HEK293 (cell line): ENCODE measurements around the gene ITGB5.

Experiments
- CTCF ChIA-PET: fragments of 350-600 bp; formaldehyde crosslinking; extraction: SDS; loops from one replicate; lab custom pipeline; 2021; ENCODE audit warnings: antibody characterized with exemption; lab: Yijun Ruan, JAX
- POLR2A ChIA-PET: fragments of 300-600 bp; formaldehyde crosslinking; extraction: SDS; loops from one replicate; lab custom pipeline; 2020; ENCODE audit warnings: antibody characterized with exemption, inconsistent platforms; lab: Yijun Ruan, JAX
- H3K27ac ChIP-seq: fragments of 200-500 bp; sonication (Bioruptor generic); 2 replicates; pipeline ENCODE4 v1.5.1; 2014; ENCODE audit warnings: low read depth, low read length, control low read depth, inconsistent platforms; ENCODE audit errors: extremely low read depth
- H3K36me3 ChIP-seq, 2 experiments: fragments of 200-500 bp in 1 of 2; sonication (Bioruptor generic) in 1 of 2; 1 replicate in 1 of 2; 2 replicates in 1 of 2; pipeline ENCODE4 v1.5.1; 2014 to 2017; ENCODE audit warnings: inconsistent platforms in 2 of 2, low read length in 2 of 2; ENCODE audit not compliant: control insufficient read depth in 2 of 2, insufficient read depth in 1 of 2
- H3K4me1 ChIP-seq: fragments of 200-500 bp; sonication (Bioruptor generic); 2 replicates; pipeline ENCODE4 v1.5.1; 2014; ENCODE audit warnings: mild to moderate bottlenecking, low read length, inconsistent platforms; ENCODE audit not compliant: control insufficient read depth, insufficient read depth
- H3K4me3 ChIP-seq: 2 replicates; pipeline ENCODE4 v1.5.1; 2011; ENCODE audit warnings: low read depth, mild to moderate bottlenecking, control low read depth, low read length, moderate library complexity
- H3K9me3 ChIP-seq: fragments of 200-500 bp; sonication (Bioruptor generic); 2 replicates; pipeline ENCODE4 v1.5.1; 2014; ENCODE audit warnings: low read depth, low read length, inconsistent platforms; ENCODE audit not compliant: control insufficient read depth, insufficient read depth
- GFI1B ChIP-seq: fragments of 450-650 bp; formaldehyde crosslinking; IDR thresholded peaks from 2 replicates; pipeline ENCODE4 v1.5.1; 2016; ENCODE audit warnings: missing biosample characterization, missing genetic modification characterization
- HOXC10 ChIP-seq: sonication (generic); formaldehyde crosslinking; IDR thresholded peaks from 2 replicates; pipeline ENCODE4 v1.8.1; 2023; ENCODE audit warnings: mild to moderate bottlenecking, missing genetic modification reagents
- HOXD13 ChIP-seq: sonication (generic); formaldehyde crosslinking; IDR thresholded peaks from 2 replicates; pipeline ENCODE4 v1.8.0; 2022; ENCODE audit warnings: missing genetic modification reagents, borderline replicate concordance
- MYNN ChIP-seq: fragments of 450-650 bp; formaldehyde crosslinking; IDR thresholded peaks from 2 replicates; pipeline ENCODE4 v1.5.1; 2016; ENCODE audit warnings: missing biosample characterization, missing genetic modification characterization, borderline replicate concordance
- PRDM1 ChIP-seq: fragments of 450-650 bp; formaldehyde crosslinking; IDR thresholded peaks from 2 replicates; pipeline ENCODE4; 2016; ENCODE audit warnings: missing biosample characterization, missing genetic modification characterization
- SCRT2 ChIP-seq: fragments of 450-650 bp; formaldehyde crosslinking; IDR thresholded peaks from 2 replicates; pipeline ENCODE4 v1.5.1; 2016; ENCODE audit warnings: missing biosample characterization, missing genetic modification characterization
- ZBTB20 ChIP-seq: fragments of 450-650 bp; formaldehyde crosslinking; IDR thresholded peaks from 2 replicates; pipeline ENCODE4 v1.5.1; 2016; ENCODE audit warnings: missing biosample characterization, missing genetic modification characterization
- ZBTB8A ChIP-seq: fragments of 450-650 bp; formaldehyde crosslinking; IDR thresholded peaks from 2 replicates; pipeline ENCODE4 v1.5.1; 2016; ENCODE audit warnings: missing biosample characterization, missing genetic modification characterization
- ZFP3 ChIP-seq: fragments of 450-650 bp; formaldehyde crosslinking; IDR thresholded peaks from 2 replicates; pipeline ENCODE4 v1.5.1; 2016; ENCODE audit warnings: low read depth, missing biosample characterization, missing genetic modification characterization
- ZNF155 ChIP-seq: fragments of 450-650 bp; formaldehyde crosslinking; IDR thresholded peaks from 2 replicates; pipeline ENCODE4 v1.5.1; 2016; ENCODE audit warnings: missing biosample characterization, missing genetic modification characterization
- ZNF157 ChIP-seq: fragments of 450-650 bp; formaldehyde crosslinking; IDR thresholded peaks from 2 replicates; pipeline ENCODE4 v1.5.1; 2016; ENCODE audit warnings: missing biosample characterization, missing genetic modification characterization
- ZNF221 ChIP-seq: fragments of 450-650 bp; formaldehyde crosslinking; IDR thresholded peaks from 2 replicates; pipeline ENCODE4 v1.5.1; 2017; ENCODE audit warnings: missing biosample characterization, missing genetic modification characterization, borderline replicate concordance
- ZNF23 ChIP-seq: fragments of 450-650 bp; formaldehyde crosslinking; IDR thresholded peaks from 2 replicates; pipeline ENCODE4 v1.5.1; 2016; ENCODE audit warnings: missing biosample characterization, missing genetic modification characterization, borderline replicate concordance
- ZNF311 ChIP-seq: fragments of 450-650 bp; formaldehyde crosslinking; IDR thresholded peaks from 2 replicates; pipeline ENCODE4 v1.5.1; 2017; ENCODE audit warnings: missing biosample characterization, missing genetic modification characterization, borderline replicate concordance
- ZNF426 ChIP-seq: fragments of 450-650 bp; formaldehyde crosslinking; IDR thresholded peaks from 2 replicates; pipeline ENCODE4 v1.5.1; 2017; ENCODE audit warnings: missing biosample characterization, missing genetic modification characterization, mild to moderate bottlenecking, inconsistent platforms, moderate library complexity
- ZNF596 ChIP-seq: fragments of 450-650 bp; IDR thresholded peaks from 2 replicates; pipeline ENCODE4 v1.5.0; 2018; ENCODE audit warnings: missing biosample characterization, mild to moderate bottlenecking, missing genetic modification characterization, moderate library complexity
- ZNF777 ChIP-seq: fragments of 450-650 bp; formaldehyde crosslinking; IDR thresholded peaks from 2 replicates; pipeline ENCODE4 v1.5.1; 2017; ENCODE audit warnings: missing biosample characterization, missing genetic modification characterization, borderline replicate concordance
- ZNF785 ChIP-seq: fragments of 450-650 bp; formaldehyde crosslinking; IDR thresholded peaks from 2 replicates; pipeline ENCODE4 v1.5.1; 2016; ENCODE audit warnings: missing biosample characterization, missing genetic modification characterization
- TF ChIP-seq, protein P1 (sequence below): fragments of 450-650 bp; formaldehyde crosslinking; IDR thresholded peaks from 2 replicates; pipeline ENCODE4 v1.5.1; 2017; ENCODE audit warnings: missing biosample characterization, missing genetic modification characterization
- TF ChIP-seq, protein P2 (sequence below): fragments of 450-650 bp; formaldehyde crosslinking; IDR thresholded peaks from 2 replicates; pipeline ENCODE4 v1.5.1; 2016; ENCODE audit warnings: missing biosample characterization, missing genetic modification characterization
- TF ChIP-seq, protein P3 (sequence below): fragments of 450-650 bp; formaldehyde crosslinking; IDR thresholded peaks from 2 replicates; pipeline ENCODE4 v1.5.1; 2016; ENCODE audit warnings: missing biosample characterization, missing genetic modification characterization
- TF ChIP-seq, protein P4 (sequence below): fragments of 450-650 bp; formaldehyde crosslinking; optimal IDR thresholded peaks from 2 replicates; pipeline ENCODE3; 2016; ENCODE audit warnings: missing biosample characterization, mild to moderate bottlenecking, missing genetic modification characterization

The ITGB5 gene

DNA sequence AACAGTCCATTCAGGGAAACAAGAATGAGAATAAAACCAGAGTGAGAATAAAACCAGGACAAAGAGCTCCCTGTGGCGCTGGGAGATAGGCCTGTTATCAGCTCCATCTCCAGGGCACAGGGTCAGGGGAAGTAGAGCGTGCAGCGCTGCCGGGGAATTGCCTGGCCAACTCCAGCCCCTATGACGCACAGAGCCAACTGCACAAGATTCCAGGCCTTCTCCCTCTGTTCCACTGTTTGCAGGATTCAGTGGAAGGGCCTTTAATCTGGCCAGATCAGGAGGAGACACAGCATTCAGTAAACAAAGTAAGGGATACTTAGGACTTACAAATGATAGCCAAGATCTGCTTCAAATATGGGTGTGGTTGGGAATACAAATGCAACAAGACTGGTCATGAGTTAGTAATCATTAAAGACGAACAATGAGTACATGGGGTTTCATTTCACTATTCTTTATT is 49.4 kb downstream of the ITGB5 start:
- CTCF ChIA-PET = no interaction called here
- no peak for TF ChIP-seq ZNF311 (tag by site-specific recombination)
- H3K4me1 ChIP-seq = peaks cover 3% of the 10 kb centered on the region; the same call in 1 of the 2 replicates
- H3K9me3 ChIP-seq = no peaks in the 10 kb centered on the region
- no peak overlapping the region for H3K4me3 ChIP-seq
- peaks cover 0 to 18% of the 10 kb centered on the region in 2 experiments; a peak in 1 of 3 replicates for H3K36me3 ChIP-seq
- H3K27ac ChIP-seq = no peak overlapping the region
- POLR2A ChIA-PET = no interaction called here

DNA sequence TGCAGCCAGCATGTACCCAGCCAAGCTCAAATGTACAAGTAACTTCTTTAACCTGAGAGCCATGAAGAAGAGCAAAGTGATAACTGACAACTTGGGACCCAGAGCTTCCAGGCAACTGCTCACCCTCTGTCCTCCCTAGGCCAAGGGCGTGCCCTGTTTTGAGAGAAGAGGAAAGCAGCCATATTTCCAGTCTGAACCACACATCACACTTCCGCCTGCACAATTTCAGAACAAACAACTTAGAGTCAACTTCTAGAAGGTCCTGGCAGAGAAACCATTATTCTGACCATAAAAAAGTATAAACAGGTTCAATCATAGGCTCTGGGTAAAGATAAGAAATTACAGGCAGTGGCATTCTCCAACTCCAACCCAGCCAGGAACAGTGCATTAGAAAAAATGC is 50.1 kb downstream of the ITGB5 start:
- no peaks in the 10 kb centered on the region for H3K9me3 ChIP-seq
- ChIA-PET CTCF (interaction anchor here (2.0 kb wide), 1 partner anchor 11 kb away, joined by 8 read pairs; no protein-coding TSS in a partner anchor), POLR2A (no interaction called here)
- TF ChIP-seq ZNF155 (tag by site-specific recombination) = no peak
- TF ChIP-seq, protein P1, sequence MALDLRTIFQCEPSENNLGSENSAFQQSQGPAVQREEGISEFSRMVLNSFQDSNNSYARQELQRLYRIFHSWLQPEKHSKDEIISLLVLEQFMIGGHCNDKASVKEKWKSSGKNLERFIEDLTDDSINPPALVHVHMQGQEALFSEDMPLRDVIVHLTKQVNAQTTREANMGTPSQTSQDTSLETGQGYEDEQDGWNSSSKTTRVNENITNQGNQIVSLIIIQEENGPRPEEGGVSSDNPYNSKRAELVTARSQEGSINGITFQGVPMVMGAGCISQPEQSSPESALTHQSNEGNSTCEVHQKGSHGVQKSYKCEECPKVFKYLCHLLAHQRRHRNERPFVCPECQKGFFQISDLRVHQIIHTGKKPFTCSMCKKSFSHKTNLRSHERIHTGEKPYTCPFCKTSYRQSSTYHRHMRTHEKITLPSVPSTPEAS = no peak
- no peak for TF ChIP-seq MYNN (tag by site-specific recombination)
- TF ChIP-seq HOXD13 (CRISPR knock-in tag) = no peak
- no peak for TF ChIP-seq ZBTB8A (tag by site-specific recombination)
- no peak for TF ChIP-seq GFI1B
- no peak for TF ChIP-seq ZNF221 (tag by site-specific recombination)
- TF ChIP-seq HOXC10 = no peak
- no peak for TF ChIP-seq ZNF785 (tag by site-specific recombination)
- TF ChIP-seq, protein P2, sequence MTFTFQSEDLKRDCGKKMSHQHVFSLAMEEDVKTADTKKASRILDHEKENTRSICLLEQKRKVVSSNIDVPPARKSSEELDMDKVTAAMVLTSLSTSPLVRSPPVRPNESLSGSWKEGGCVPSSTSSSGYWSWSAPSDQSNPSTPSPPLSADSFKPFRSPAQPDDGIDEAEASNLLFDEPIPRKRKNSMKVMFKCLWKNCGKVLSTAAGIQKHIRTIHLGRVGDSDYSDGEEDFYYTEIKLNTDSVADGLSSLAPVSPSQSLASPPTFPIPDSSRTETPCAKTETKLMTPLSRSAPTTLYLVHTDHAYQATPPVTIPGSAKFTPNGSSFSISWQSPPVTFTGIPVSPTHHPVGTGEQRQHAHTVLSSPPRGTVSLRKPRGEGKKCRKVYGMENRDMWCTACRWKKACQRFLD (tag by site-specific recombination) = no peak
- TF ChIP-seq ZNF157 (tag by site-specific recombination) = no peak
- H3K4me1 ChIP-seq = peaks cover 3% of the 10 kb centered on the region; the same call in 1 of the 2 replicates
- H3K4me3 ChIP-seq = no peak overlapping the region
- H3K27ac ChIP-seq = no peak overlapping the region
- peaks cover 0 to 24% of the 10 kb centered on the region in 2 experiments; a peak in 1 of 3 replicates for H3K36me3 ChIP-seq

DNA sequence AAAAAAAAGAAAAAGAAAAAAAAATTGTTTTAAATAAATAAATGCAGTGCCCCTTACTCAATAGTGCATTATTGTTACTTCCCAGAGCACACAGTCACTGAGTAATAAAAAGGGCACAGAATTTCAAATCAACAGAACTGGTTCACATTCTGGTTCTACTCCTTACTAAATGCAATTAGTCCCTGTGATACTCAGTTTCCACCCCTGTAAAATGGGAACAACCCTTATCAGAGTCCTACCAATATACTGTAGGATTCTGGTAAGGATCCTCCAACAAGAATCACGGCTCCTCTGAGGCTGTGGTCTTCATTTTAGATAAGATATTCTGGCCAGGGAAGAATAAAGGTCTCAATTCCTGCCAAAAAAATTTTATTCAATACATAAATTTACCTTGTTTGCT is 50.7 kb downstream of the ITGB5 start:
- Histone ChIP-seq H3K36me3 (peaks cover 0 to 21% of the 10 kb centered on the region in 2 experiments; a peak in 1 of 3 replicates), H3K4me3 (no peak overlapping the region), H3K4me1 (peaks cover 3% of the 10 kb centered on the region; the same call in 1 of the 2 replicates), H3K9me3 (no peaks in the 10 kb centered on the region), H3K27ac (no peak overlapping the region)
- ChIA-PET CTCF (interaction anchor here (2.0 kb wide), 1 partner anchor 10 kb away, joined by 8 read pairs; no protein-coding TSS in a partner anchor), POLR2A (no interaction called here)
- TF ChIP-seq ZNF426 (tag by site-specific recombination) = no peak
- no peak for TF ChIP-seq ZNF23 (tag by site-specific recombination)

DNA sequence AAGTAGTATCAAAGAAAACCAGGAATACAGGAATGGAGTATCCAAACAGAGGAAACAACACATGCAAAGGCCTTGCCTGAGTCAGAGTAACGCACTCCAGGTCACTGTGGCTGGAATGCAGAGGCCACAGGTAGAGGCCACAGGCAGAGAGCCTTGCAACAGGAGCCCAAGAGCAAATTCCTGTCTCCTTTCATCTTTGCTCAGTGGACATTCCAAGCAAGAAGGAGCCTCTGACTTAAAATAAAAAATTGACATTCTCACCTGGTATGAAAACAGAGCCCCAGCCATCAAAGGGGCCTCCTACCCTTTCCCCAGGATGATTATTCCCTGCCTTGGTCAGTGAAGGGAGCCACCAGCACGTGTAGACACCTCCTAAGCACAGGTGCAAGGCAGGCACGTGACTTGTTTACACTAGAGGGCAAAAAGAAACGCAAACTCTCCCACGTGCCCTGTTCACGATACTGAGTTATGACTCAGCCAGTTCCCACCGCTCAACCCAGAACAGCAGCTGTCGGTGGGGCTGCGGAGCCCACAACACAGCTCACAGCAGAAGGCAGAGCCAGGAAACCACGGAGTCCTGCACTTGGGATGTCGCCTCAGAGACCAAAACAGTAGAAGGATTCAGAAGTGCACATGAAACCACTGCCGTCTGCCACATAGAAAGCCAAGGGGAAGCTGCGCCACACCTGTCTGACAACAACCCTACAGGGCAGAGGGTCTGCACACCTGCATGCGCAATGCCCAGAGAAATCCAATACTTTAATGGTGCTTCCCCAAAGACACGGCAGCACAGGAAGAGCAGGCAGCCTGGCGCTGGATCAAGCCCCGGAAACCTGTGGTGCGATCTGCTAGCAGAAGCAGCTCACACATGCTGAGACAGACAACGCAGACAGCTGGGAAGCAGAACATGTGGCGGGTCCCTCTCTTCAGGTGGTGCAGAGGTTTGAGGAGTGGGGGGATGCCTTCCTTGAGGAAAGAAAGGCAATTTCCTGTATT is 52.1 kb downstream of the ITGB5 start:
- Histone ChIP-seq H3K4me3 (no peak overlapping the region), H3K4me1 (peaks cover 3% of the 10 kb centered on the region; the same call in 1 of the 2 replicates), H3K27ac (no peak overlapping the region; the same call in 1 of the 2 replicates), H3K36me3 (peaks cover 0 to 18% of the 10 kb centered on the region in 2 experiments; a peak in 1 of 3 replicates), H3K9me3 (no peaks in the 10 kb centered on the region)
- ChIA-PET POLR2A (no interaction called here), CTCF (interaction anchor here (0.7 to 2.0 kb wide), 2 partner anchors 8 to 66 kb away, joined by 3 to 8 read pairs; no protein-coding TSS in a partner anchor)
- TF ChIP-seq ZFP3 (tag by site-specific recombination) (no peak), ZNF777 (tag by site-specific recombination) (no peak), SCRT2 (tag by site-specific recombination) (0 out of 2 replicates have a peak, but pooled peaks have one; percentile 19), ZBTB20 (tag by site-specific recombination) (no peak), ZNF596 (no peak), PRDM1 (tag by site-specific recombination) (0 out of 2 replicates have a peak, but pooled peaks have one; percentile 35)
- TF ChIP-seq, protein P3, sequence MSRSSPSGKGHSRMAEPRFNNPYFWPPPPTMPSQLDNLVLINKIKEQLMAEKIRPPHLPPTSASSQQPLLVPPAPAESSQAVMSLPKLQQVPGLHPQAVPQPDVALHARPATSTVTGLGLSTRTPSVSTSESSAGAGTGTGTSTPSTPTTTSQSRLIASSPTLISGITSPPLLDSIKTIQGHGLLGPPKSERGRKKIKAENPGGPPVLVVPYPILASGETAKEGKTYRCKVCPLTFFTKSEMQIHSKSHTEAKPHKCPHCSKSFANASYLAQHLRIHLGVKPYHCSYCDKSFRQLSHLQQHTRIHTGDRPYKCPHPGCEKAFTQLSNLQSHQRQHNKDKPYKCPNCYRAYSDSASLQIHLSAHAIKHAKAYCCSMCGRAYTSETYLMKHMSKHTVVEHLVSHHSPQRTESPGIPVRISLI = 0 out of 2 replicates have a peak, but pooled peaks have one; percentile 72
- TF ChIP-seq, protein P4, sequence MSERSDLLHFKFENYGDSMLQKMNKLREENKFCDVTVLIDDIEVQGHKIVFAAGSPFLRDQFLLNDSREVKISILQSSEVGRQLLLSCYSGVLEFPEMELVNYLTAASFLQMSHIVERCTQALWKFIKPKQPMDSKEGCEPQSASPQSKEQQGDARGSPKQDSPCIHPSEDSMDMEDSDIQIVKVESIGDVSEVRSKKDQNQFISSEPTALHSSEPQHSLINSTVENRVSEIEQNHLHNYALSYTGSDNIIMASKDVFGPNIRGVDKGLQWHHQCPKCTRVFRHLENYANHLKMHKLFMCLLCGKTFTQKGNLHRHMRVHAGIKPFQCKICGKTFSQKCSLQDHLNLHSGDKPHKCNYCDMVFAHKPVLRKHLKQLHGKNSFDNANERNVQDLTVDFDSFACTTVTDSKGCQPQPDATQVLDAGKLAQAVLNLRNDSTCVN = no peak
